ENCODE data around the gene SFN. TPM values are rescaled to one million over a fixed set of nuclear protein-coding genes. Genes with fewer than 3 reads are reported as not detected.
A peak's percentile ranks its signal among the peaks of the same experiment; 100 is the strongest.
"Not testable (repeated sequence)": the region's sequence is repeated elsewhere in the genome, so short reads cannot be mapped to it uniquely, and the experiment has no call there.

Gene SFN
- total and polyA plus RNA-seq, 2 of the 13 experiments (the other 11 are each of a cell fraction or from before 2014, with no cell fraction given): 4.3 to 5.6 TPM

GRCh38 chr1:26881611-26882010 is 18.7 kb downstream of the SFN start (continued):
- TF ChIP-seq SOX6 (IDR thresholded peaks at IDR 0.05); GABPA (IDR thresholded peaks at IDR 0.05; ENCODE audit: low read depth, low read length): not testable (repeated sequence)
- TF ChIP-seq SOX6 (CRISPR knock-in tag; IDR thresholded peaks at IDR 0.05) (peak; percentile 84), RERE (CRISPR knock-in tag; IDR thresholded peaks at IDR 0.05; ENCODE audit: low read depth) (peak; percentile 56; the same call in 1 of the 2 replicates), TFAP4 (IDR thresholded peaks at IDR 0.05; ENCODE audit: borderline replicate concordance, low read depth) (peak; percentile 72; the same call in 1 of the 2 replicates), EED (CRISPR knock-in tag; IDR thresholded peaks at IDR 0.05) (0 out of 2 replicates have a peak, but pooled peaks have one; percentile 24), ZBTB3 (CRISPR knock-in tag; IDR thresholded peaks at IDR 0.05; ENCODE audit: borderline replicate concordance, low read depth) (peak; percentile 100), GFI1 (CRISPR knock-in tag; IDR thresholded peaks at IDR 0.05; ENCODE audit: borderline replicate concordance) (peak; percentile 40; the same call in 1 of the 2 replicates), GATAD2A (CRISPR knock-in tag; IDR thresholded peaks at IDR 0.05) (peak; percentile 81), SP4 (CRISPR knock-in tag; IDR thresholded peaks at IDR 0.05) (peak; percentile 42; the same call in 1 of the 2 replicates), ZNF746 (CRISPR knock-in tag; IDR thresholded peaks at IDR 0.05) (peak; percentile 80), RARA (CRISPR knock-in tag; IDR thresholded peaks at IDR 0.05) (peak; percentile 92), PHF21A (CRISPR knock-in tag; IDR thresholded peaks at IDR 0.05) (peak; percentile 59; the same call in 1 of the 2 replicates), ZNF687 (CRISPR knock-in tag; IDR thresholded peaks at IDR 0.05) (peak; percentile 62), RCOR2 (CRISPR knock-in tag; IDR thresholded peaks at IDR 0.05) (peak; percentile 96), SP5 (CRISPR knock-in tag; IDR thresholded peaks at IDR 0.05; ENCODE audit: borderline replicate concordance, low read depth) (peak; percentile 90), GABPA (CRISPR knock-in tag; IDR thresholded peaks at IDR 0.05; ENCODE audit: low read depth) (peak; percentile 14; the same call in 1 of the 2 replicates), ZNF264 (CRISPR knock-in tag; IDR thresholded peaks at IDR 0.05) (peak; percentile 78; the same call in 1 of the 2 replicates), ZNF501 (CRISPR knock-in tag; IDR thresholded peaks at IDR 0.05) (0 out of 2 replicates have a peak, but pooled peaks have one; percentile 28), FOXJ3 (CRISPR knock-in tag; IDR thresholded peaks at IDR 0.05; ENCODE audit: borderline replicate concordance) (peak; percentile 91), FOSL2 (CRISPR knock-in tag; IDR thresholded peaks at IDR 0.05) (peak; percentile 77), ZNF788 (CRISPR knock-in tag; IDR thresholded peaks at IDR 0.05; ENCODE audit: borderline replicate concordance) (peak; percentile 58; the same call in 1 of the 2 replicates)

All from HepG2 (cell line).